H1 (cell line): ENCODE measurements around the gene ANKRD13C. TPM values are rescaled to one million over a fixed set of nuclear protein-coding genes. Genes with fewer than 3 reads are reported as not detected.

Experiments
- CTCF ChIA-PET: fragments of 300-600 bp; sonication (Branson Sonifier 250); formaldehyde crosslinking; loops from one replicate; lab custom pipeline; 2021; ENCODE audit not compliant: partially characterized antibody; lab: Charles Lee
- POLR2A ChIA-PET: fragments of 300-600 bp; sonication (Branson Sonifier 250); formaldehyde crosslinking; loops from one replicate; lab custom pipeline; 2021; ENCODE audit warnings: inconsistent platforms; ENCODE audit not compliant: partially characterized antibody; lab: Charles Lee
- DNase-seq, 2 experiments: peaks; one replicate each; pipeline versions ENCODE4 v3.0.0 to v3.0.0-alpha.2; 2010 to 2022; ENCODE audit warnings: low spot score in 2 of 2, low read depth in 1 of 2, mixed read lengths in 1 of 2
- FAIRE-seq: peaks from 2 replicates; lab custom pipeline; 2011; peaks lifted over from hg19 to GRCh38; lab: Jason Lieb, UNC
- H2AFZ ChIP-seq: 2 replicates; pipeline ENCODE4 v1.8.1; 2012; ENCODE audit warnings: low read length, inconsistent platforms
- H2AK5ac ChIP-seq: 2 replicates; pipeline ENCODE4 v1.6.1; 2013; ENCODE audit warnings: low read depth, low read length
- H2BK120ac ChIP-seq: replicated peaks from 2 replicates; pipeline ENCODE3; 2013; ENCODE audit warnings: low read depth, low read length, inconsistent platforms
- H2BK12ac ChIP-seq: 2 replicates; pipeline ENCODE4 v1.6.1; 2013; ENCODE audit warnings: low read depth, low read length
- H2BK15ac ChIP-seq: 2 replicates; pipeline ENCODE4 v1.6.1; 2013; ENCODE audit warnings: low read length
- H2BK20ac ChIP-seq: 2 replicates; pipeline ENCODE4 v1.6.1; 2013; ENCODE audit warnings: low read length
- H2BK5ac ChIP-seq: 2 replicates; pipeline ENCODE4 v1.6.1; 2013; ENCODE audit warnings: low read depth, low read length
- H3K14ac ChIP-seq: 2 replicates; pipeline ENCODE4 v1.6.1; 2013; ENCODE audit warnings: inconsistent platforms; ENCODE audit not compliant: insufficient read length
- H3K18ac ChIP-seq: 2 replicates; pipeline ENCODE4 v1.6.1; 2013; ENCODE audit warnings: low read length; ENCODE audit errors: extremely low read depth
- H3K23ac ChIP-seq: 2 replicates; pipeline ENCODE4 v1.6.1; 2013; ENCODE audit warnings: inconsistent platforms; ENCODE audit not compliant: insufficient read length
- H3K23me2 ChIP-seq: 2 replicates; pipeline ENCODE4 v1.6.1; 2013; ENCODE audit warnings: low read depth, low read length
- H3K27ac ChIP-seq: 2 replicates; pipeline ENCODE4 v1.6.1; 2011; ENCODE audit warnings: low read depth, low read length, inconsistent platforms
- H3K27me3 ChIP-seq, 4 experiments: replicated peaks in 1 of 4; 1 replicate in 1 of 4; 2 replicates in 3 of 4; pipeline versions ENCODE4 v1.6.1 to v1.8.1; 2011 to 2013; ENCODE audit warnings: low read length in 3 of 4, mild to moderate bottlenecking in 3 of 4, inconsistent platforms in 2 of 4, mixed read lengths in 2 of 4, moderate library complexity in 1 of 4; ENCODE audit not compliant: control insufficient read depth in 3 of 4, insufficient read depth in 3 of 4; ENCODE audit errors: extremely low read depth in 1 of 4
- H3K36me3 ChIP-seq, 4 experiments: 2 replicates each; pipeline versions ENCODE4 v1.6.1 to v1.8.1; 2011 to 2013; ENCODE audit warnings: mild to moderate bottlenecking in 4 of 4, low read length in 3 of 4, moderate library complexity in 2 of 4, control low read depth in 1 of 4, inconsistent platforms in 1 of 4; ENCODE audit not compliant: insufficient read depth in 4 of 4, control insufficient read depth in 2 of 4
- H3K4ac ChIP-seq: replicated peaks from 2 replicates; pipeline ENCODE3; 2013; ENCODE audit warnings: low read length, low read depth, mixed read lengths, inconsistent platforms; ENCODE audit not compliant: insufficient read length
- H3K4me1 ChIP-seq, 4 experiments: replicated peaks in 1 of 4; 1 replicate in 1 of 4; 2 replicates in 3 of 4; pipeline versions ENCODE4 v1.6.1 to v1.8.1; 2011 to 2013; ENCODE audit warnings: low read length in 3 of 4, inconsistent platforms in 2 of 4, mixed read lengths in 1 of 4; ENCODE audit not compliant: insufficient read depth in 4 of 4, control insufficient read depth in 3 of 4
- H3K4me2 ChIP-seq, 2 experiments: 2 replicates each; pipeline versions ENCODE4 v1.6.1 to v1.8.1; 2011 to 2013; ENCODE audit warnings: low read depth in 2 of 2, low read length in 2 of 2, control low read depth in 1 of 2, inconsistent platforms in 1 of 2, mild to moderate bottlenecking in 1 of 2; ENCODE audit not compliant: insufficient read depth in 1 of 2
- H3K4me3 ChIP-seq, 4 experiments: fragments of 200-600, 300-600 bp in 1 of 4; sonication (generic), shearing (Covaris generic), sonication (Bioruptor Twin) in 1 of 4; 2 replicates each; pipeline versions ENCODE4 v1.5.1 to v1.8.1; 2011 to 2016; ENCODE audit warnings: low read length in 4 of 4, low read depth in 3 of 4, control low read depth in 2 of 4, inconsistent platforms in 2 of 4, mild to moderate bottlenecking in 2 of 4, mixed read lengths in 1 of 4, moderate library complexity in 1 of 4; ENCODE audit not compliant: insufficient read depth in 2 of 4; ENCODE audit errors: extremely low read depth in 1 of 4
- H3K56ac ChIP-seq: replicated peaks from 2 replicates; pipeline ENCODE3; 2013; ENCODE audit warnings: low read depth, mild to moderate bottlenecking, mixed read lengths, low read length, inconsistent platforms; ENCODE audit not compliant: insufficient read length
- H3K79me1 ChIP-seq: 2 replicates; pipeline ENCODE4 v1.6.1; 2013; ENCODE audit warnings: low read depth, low read length, control low read depth
- H3K79me2 ChIP-seq, 2 experiments: 2 replicates each; pipeline versions ENCODE4 v1.6.1 to v1.8.1; 2012 to 2013; ENCODE audit warnings: low read length in 2 of 2, mild to moderate bottlenecking in 2 of 2, inconsistent platforms in 1 of 2; ENCODE audit not compliant: insufficient read depth in 2 of 2, control insufficient read depth in 1 of 2
- H3K9ac ChIP-seq, 4 experiments: replicated peaks in 1 of 4; 1 replicate in 1 of 4; 2 replicates in 3 of 4; pipeline versions ENCODE4 v1.6.1 to v1.8.1; 2011 to 2013; ENCODE audit warnings: low read depth in 3 of 4, low read length in 3 of 4, control low read depth in 2 of 4, mild to moderate bottlenecking in 2 of 4, moderate library complexity in 2 of 4, inconsistent platforms in 1 of 4; ENCODE audit errors: extremely low read depth in 1 of 4
- H3K9me3 ChIP-seq, 2 experiments: 2 replicates each; pipeline versions ENCODE4 v1.6.1 to v1.8.1; 2012 to 2013; ENCODE audit warnings: mild to moderate bottlenecking in 2 of 2, moderate library complexity in 2 of 2, control low read depth in 1 of 2, inconsistent platforms in 1 of 2, low read depth in 1 of 2, low read length in 1 of 2, mixed read lengths in 1 of 2; ENCODE audit not compliant: insufficient read depth in 2 of 2
- H4K20me1 ChIP-seq, 2 experiments: replicated peaks in 1 of 2; 2 replicates each; pipeline versions ENCODE3 to v1.8.1; 2011 to 2013; ENCODE audit warnings: inconsistent platforms in 2 of 2, low read length in 2 of 2, mild to moderate bottlenecking in 1 of 2; ENCODE audit not compliant: insufficient read depth in 2 of 2, control insufficient read depth in 1 of 2
- H4K5ac ChIP-seq: 2 replicates; pipeline ENCODE4 v1.6.1; 2013; ENCODE audit warnings: low read length, low read depth, mixed read lengths, inconsistent platforms; ENCODE audit not compliant: insufficient read length
- H4K8ac ChIP-seq: 2 replicates; pipeline ENCODE4 v1.8.0; 2013; ENCODE audit warnings: mild to moderate bottlenecking, moderate library complexity, low read length, inconsistent platforms; ENCODE audit not compliant: insufficient read depth; ENCODE audit errors: extremely low read depth
- H4K91ac ChIP-seq: replicated peaks from 2 replicates; pipeline ENCODE3; 2013; ENCODE audit warnings: low read length, mixed read lengths, inconsistent platforms; ENCODE audit not compliant: insufficient read length
- ASH2L ChIP-seq: fragments of 200-600, 300-600 bp; sonication (generic); IDR thresholded peaks from one replicate; pipeline ENCODE4 v1.7.1; 2017; ENCODE audit warnings: low read length
- CBX5 ChIP-seq: fragments of 300-800, 300-1000 bp; sonication (generic); IDR thresholded peaks from 2 replicates; pipeline ENCODE4 v1.7.1; 2016; ENCODE audit warnings: antibody characterized with exemption, low read length, low read depth
- CBX8 ChIP-seq: fragments of 300-800, 300-1000 bp; sonication (generic); IDR thresholded peaks from 2 replicates; pipeline ENCODE4 v1.7.1; 2016; ENCODE audit warnings: low read depth, low read length, borderline replicate concordance
- TBP ChIP-seq: IDR thresholded peaks from 2 replicates; pipeline ENCODE4 v1.6.1; 2011; ENCODE audit warnings: low read depth, low read length, improper control_type of control experiment
- ZNF274 ChIP-seq: IDR thresholded peaks from 2 replicates; pipeline ENCODE4 v1.7.0; 2012; ENCODE audit warnings: low read length, borderline replicate concordance; ENCODE audit errors: extremely low read depth
- polyA plus RNA-seq, 7 experiments: library from polyadenylated mRNA; depleted of rRNA in 3 of 7; stranded (reverse) in 5 of 7; unstranded in 2 of 7; fragments of >200 nt in 5 of 7; fragments of 200-250 nt in 2 of 7; gene quantifications; 1 replicate in 5 of 7; 2 replicates in 1 of 7; 4 replicates in 1 of 7; pipeline versions ENCODE4 v1.2.1 to v1.2.3, GENCODE V29; 2011 to 2013; ENCODE audit warnings: missing spikeins in 2 of 7, mixed read lengths in 2 of 7
- total RNA-seq: library from RNA; stranded (reverse); fragmentation: NEBNext Ultra II Directional; extraction: Animal tissue kit (Norgen Biotek cat#: 25700); gene quantifications from 2 replicates; pipeline ENCODE4 v1.2.1, GENCODE V29; 2021

Gene ANKRD13C
- total and polyA plus RNA-seq, 2 of the 8 experiments (the other 6 are each of a cell fraction or from before 2014, with no cell fraction given) = 4.8 to 21.7 TPM

- no peak for TF ChIP-seq CBX5
Measured at GRCh38 chr1:70383483-70383882, 29.0 kb upstream of the ANKRD13C start (continued).

GRCh38 chr1:70382682-70383081, 28.2 kb upstream of the ANKRD13C start:
- H3K27me3 ChIP-seq = no peaks in the 10 kb centered on the region
- no peak overlapping the region for H4K8ac ChIP-seq
- no peaks in the 10 kb centered on the region for H3K23me2 ChIP-seq
- no peaks in the 10 kb centered on the region for H3K36me3 ChIP-seq
- no peak overlapping the region for H2AFZ ChIP-seq
- H3K14ac ChIP-seq = no peak overlapping the region
- no peak overlapping the region for H2AK5ac ChIP-seq
- H3K79me2 ChIP-seq = no peaks in the 10 kb centered on the region
- no peak overlapping the region for H2BK120ac ChIP-seq
- no peaks in the 10 kb centered on the region for H4K20me1 ChIP-seq
- FAIRE-seq (no peak), DNase-seq (no peak)
- no peaks in the 10 kb centered on the region for H3K4me1 ChIP-seq
- no peaks in the 10 kb centered on the region for H3K79me1 ChIP-seq
- H2BK15ac ChIP-seq = no peak overlapping the region
- ChIA-PET CTCF (no interaction called here), POLR2A (interaction anchor here (1.0 to 9.2 kb wide), 3 partner anchors 9 to 29 kb away, joined by 3 to 58 read pairs (median 3); partner anchors contain the start of gene CTH)
- no peaks in the 10 kb centered on the region for H3K9me3 ChIP-seq
- no peak overlapping the region for H2BK5ac ChIP-seq
- no peak for TF ChIP-seq TBP
- no peak for TF ChIP-seq CBX8
- no peak for TF ChIP-seq ZNF274
- TF ChIP-seq ASH2L = no peak
- no peak overlapping the region for H3K9ac ChIP-seq
- no peak overlapping the region for H2BK20ac ChIP-seq
- no peak overlapping the region for H3K4me3 ChIP-seq
- no peak overlapping the region for H4K91ac ChIP-seq
- H3K4ac ChIP-seq = no peak overlapping the region
- H3K4me2 ChIP-seq = no peak overlapping the region
- H3K27ac ChIP-seq = no peak overlapping the region
- no peak overlapping the region for H4K5ac ChIP-seq
- H3K18ac ChIP-seq = no peak overlapping the region
- H2BK12ac ChIP-seq = no peak overlapping the region
- no peak overlapping the region for H3K56ac ChIP-seq
- no peak overlapping the region for H3K23ac ChIP-seq
